Activated CD4-positive, alpha-beta T cell treated with anti-CD3 and anti-CD28 coated beads for 1 hour (primary cell): ENCODE data around the gene TEKT5.
"Not testable (repeated sequence)": the region's sequence is repeated elsewhere in the genome, so short reads cannot be mapped to it uniquely, and the experiment has no call there.

Source experiments
- DNase-seq: peaks from one replicate; pipeline ENCODE4 v3.0.0-alpha.2; 2020

Gene TEKT5

GRCh38 chr16:10694830-10695229 is at the start of gene TEKT5:
Gene TEKT5 (minus strand): TSS chr16:10694930. CDS start chr16:10694873, 57 bp downstream.
- DNase-seq, result no peak

- DNase-seq, result peak; percentile 98
Measured at GRCh38 chr16:10743610-10744369, 49.1 kb upstream of the TEKT5 start, which contains the start of gene NUBP1. Gene NUBP1 (plus strand): TSS chr16:10743842. CDS start chr16:10743864, 22 bp downstream.

- DNase-seq, result no peak
Measured at GRCh38 chr16:10743227-10743609, 48.5 kb upstream of the TEKT5 start.

- no peak for DNase-seq
Measured at GRCh38 chr16:10741844-10742243, 47.1 kb upstream of the TEKT5 start.

GRCh38 chr16:10741249-10741648 is 46.5 kb upstream of the TEKT5 start:
- not testable (repeated sequence) for DNase-seq

GRCh38 chr16:10740845-10741208 is 46.1 kb upstream of the TEKT5 start:
- DNase-seq, result no peak

- DNase-seq, result no peak
Measured at GRCh38 chr16:10740000-10740844, 45.5 kb upstream of the TEKT5 start.

- no peak for DNase-seq
Measured at GRCh38 chr16:10738231-10739077, 43.7 kb upstream of the TEKT5 start.

GRCh38 chr16:10737068-10737625 is 42.4 kb upstream of the TEKT5 start:
- DNase-seq, result peak; percentile 51

GRCh38 chr16:10731790-10732189 is 37.1 kb upstream of the TEKT5 start:
- no peak for DNase-seq

- no peak for DNase-seq
Measured at GRCh38 chr16:10729104-10730048, 34.6 kb upstream of the TEKT5 start.

GRCh38 chr16:10728003-10728887 is 33.5 kb upstream of the TEKT5 start:
- no peak for DNase-seq

- DNase-seq, result no peak
Measured at GRCh38 chr16:10708969-10709368, 14.2 kb upstream of the TEKT5 start.

GRCh38 chr16:10699756-10700155 is 5.0 kb upstream of the TEKT5 start:
- DNase-seq, result no peak

- no peak for DNase-seq
Measured at GRCh38 chr16:10694306-10694705, 424 bp downstream of the TEKT5 start.

GRCh38 chr16:10693889-10694288 is 841 bp downstream of the TEKT5 start:
- DNase-seq, result no peak

GRCh38 chr16:10692470-10692869 is 2.3 kb downstream of the TEKT5 start:
- no peak for DNase-seq

GRCh38 chr16:10688726-10689125 is 6.0 kb downstream of the TEKT5 start:
- no peak for DNase-seq

GRCh38 chr16:10688291-10688690 is 6.4 kb downstream of the TEKT5 start:
- no peak for DNase-seq

GRCh38 chr16:10685709-10686108 is 9.0 kb downstream of the TEKT5 start:
- no peak for DNase-seq
